Kidney (tissue), 14 donors: ENCODE results near the gene POFUT1. TPM values are rescaled to one million over a fixed set of nuclear protein-coding genes. Genes with fewer than 3 reads are reported as not detected.

Experiments
- DNase-seq, 5 donors: peaks; one replicate each; pipeline ENCODE4 v3.0.0-alpha.2; 2013 to 2020
- FAIRE-seq: peaks from 2 replicates; lab custom pipeline; 2012; peaks lifted over from hg19 to GRCh38; lab: Jason Lieb, UNC
- H3K27ac ChIP-seq, 2 donors: one replicate each; pipeline ENCODE4 v1.7.0; 2013; ENCODE audit warnings: low read depth in 2 of 2, low read length in 2 of 2, inconsistent platforms in 1 of 2
- H3K27me3 ChIP-seq: one replicate; pipeline ENCODE4 v1.7.1; 2013; ENCODE audit warnings: low read length, inconsistent platforms; ENCODE audit not compliant: control insufficient read depth, insufficient read depth
- H3K36me3 ChIP-seq, 3 donors: one replicate each; pipeline versions ENCODE4 v1.7.0 to v1.7.1; 2013; ENCODE audit warnings: low read length in 3 of 3, control low read depth in 1 of 3, inconsistent platforms in 1 of 3; ENCODE audit not compliant: insufficient read depth in 3 of 3, control insufficient read depth in 2 of 3
- H3K4me1 ChIP-seq, 3 donors: one replicate each; pipeline versions ENCODE4 v1.7.0 to v1.7.1; 2013; ENCODE audit warnings: low read length in 3 of 3, inconsistent platforms in 1 of 3, low read depth in 1 of 3; ENCODE audit not compliant: control insufficient read depth in 2 of 3, insufficient read depth in 2 of 3
- H3K4me3 ChIP-seq, 3 donors: one replicate each; pipeline versions ENCODE4 v1.7.0 to v1.8.1; 2013; ENCODE audit warnings: low read length in 3 of 3, control low read depth in 1 of 3, inconsistent platforms in 1 of 3
- H3K9ac ChIP-seq, 3 donors: one replicate each; pipeline versions ENCODE4 v1.7.0 to v1.7.1; 2013; ENCODE audit warnings: low read length in 3 of 3, control low read depth in 1 of 3, inconsistent platforms in 1 of 3
- H3K9me3 ChIP-seq, 3 donors: one replicate each; pipeline versions ENCODE4 v1.7.0 to v1.7.1; 2013; ENCODE audit warnings: low read length in 3 of 3, control low read depth in 1 of 3, inconsistent platforms in 1 of 3; ENCODE audit not compliant: control insufficient read depth in 2 of 3, insufficient read depth in 1 of 3
- intact Hi-C: fragments of 100-400 bp; cut with DNase I; formaldehyde crosslinking; loops from one replicate; pipeline ENCODE4 v1.11.1; 2022
- polyA plus RNA-seq: library from polyadenylated mRNA; stranded (reverse); fragments of 350-450 nt; fragmentation: Illumina TruSeq; extraction: RNeasy Lipid Tissue Mini Kit (QIAGEN cat#74804); gene quantifications from one replicate; pipeline ENCODE4 v1.2.3, GENCODE V29; 2014; ENCODE audit warnings: low read depth, low replicate concordance; ENCODE audit not compliant: insufficient read depth
- total RNA-seq: library from RNA; stranded (reverse); fragmentation: NEBNext Ultra II Directional; extraction: Animal tissue kit (Norgen Biotek cat#: 25700); gene quantifications from one replicate; pipeline ENCODE4 v1.2.1, GENCODE V29; 2021
- TF ChIP-seq, protein P1 (sequence below): IDR thresholded peaks from 3 replicates; pipeline ENCODE4 v1.5.1; 2012; ENCODE audit warnings: mild to moderate bottlenecking, moderate library complexity, borderline replicate concordance; ENCODE audit not compliant: insufficient read depth; ENCODE audit errors: extremely low read depth
- donor health status: control.
- donor health status: control.
- donor health status: control.
- donor health status: control.
- donor health status: control.
- donor health status: DM: yes; HTN: yes; CAD: no.
- donor health status: Normal renal cell carcinoma (clear cell type).

POFUT1 gene
- total and polyA plus RNA-seq, 2 donors from 2014 or later: 16.7 to 36.7 TPM

- Histone ChIP-seq H3K9me3 (no peaks in the 10 kb centered on the region), H3K4me1 (no peaks in the 10 kb centered on the region), H3K4me3 (no peak overlapping the region), H3K27me3 (no peaks in the 10 kb centered on the region), H3K27ac (no peak overlapping the region), H3K36me3 (peaks cover 4 to 30% (median 14%) of the 10 kb centered on the region in 3 donors), H3K9ac (no peak overlapping the region)
- TF ChIP-seq, protein P1, sequence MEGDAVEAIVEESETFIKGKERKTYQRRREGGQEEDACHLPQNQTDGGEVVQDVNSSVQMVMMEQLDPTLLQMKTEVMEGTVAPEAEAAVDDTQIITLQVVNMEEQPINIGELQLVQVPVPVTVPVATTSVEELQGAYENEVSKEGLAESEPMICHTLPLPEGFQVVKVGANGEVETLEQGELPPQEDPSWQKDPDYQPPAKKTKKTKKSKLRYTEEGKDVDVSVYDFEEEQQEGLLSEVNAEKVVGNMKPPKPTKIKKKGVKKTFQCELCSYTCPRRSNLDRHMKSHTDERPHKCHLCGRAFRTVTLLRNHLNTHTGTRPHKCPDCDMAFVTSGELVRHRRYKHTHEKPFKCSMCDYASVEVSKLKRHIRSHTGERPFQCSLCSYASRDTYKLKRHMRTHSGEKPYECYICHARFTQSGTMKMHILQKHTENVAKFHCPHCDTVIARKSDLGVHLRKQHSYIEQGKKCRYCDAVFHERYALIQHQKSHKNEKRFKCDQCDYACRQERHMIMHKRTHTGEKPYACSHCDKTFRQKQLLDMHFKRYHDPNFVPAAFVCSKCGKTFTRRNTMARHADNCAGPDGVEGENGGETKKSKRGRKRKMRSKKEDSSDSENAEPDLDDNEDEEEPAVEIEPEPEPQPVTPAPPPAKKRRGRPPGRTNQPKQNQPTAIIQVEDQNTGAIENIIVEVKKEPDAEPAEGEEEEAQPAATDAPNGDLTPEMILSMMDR: no peak
- DNase-seq (no peak), FAIRE-seq (no peak)
- intact Hi-C loops: no loop called here
These were observed 16.8 kb downstream of the POFUT1 start for GRCh38 chr20:32224463-32224862.

- H3K36me3 ChIP-seq: peaks cover 0 to 38% (median 13%) of the 10 kb centered on the region in 3 donors
- H3K4me3 ChIP-seq: no peak overlapping the region
- no peaks in the 10 kb centered on the region for H3K9me3 ChIP-seq
- H3K4me1 ChIP-seq: no peaks in the 10 kb centered on the region
- H3K27ac ChIP-seq: no peak overlapping the region
- DNase-seq (no peak), FAIRE-seq (no peak)
- H3K9ac ChIP-seq: no peak overlapping the region
- intact Hi-C loops: no loop called here
- no peaks in the 10 kb centered on the region for H3K27me3 ChIP-seq
- TF ChIP-seq, protein P1: no peak
These were observed 18.7 kb downstream of the POFUT1 start for GRCh38 chr20:32226391-32226790.

DNA sequence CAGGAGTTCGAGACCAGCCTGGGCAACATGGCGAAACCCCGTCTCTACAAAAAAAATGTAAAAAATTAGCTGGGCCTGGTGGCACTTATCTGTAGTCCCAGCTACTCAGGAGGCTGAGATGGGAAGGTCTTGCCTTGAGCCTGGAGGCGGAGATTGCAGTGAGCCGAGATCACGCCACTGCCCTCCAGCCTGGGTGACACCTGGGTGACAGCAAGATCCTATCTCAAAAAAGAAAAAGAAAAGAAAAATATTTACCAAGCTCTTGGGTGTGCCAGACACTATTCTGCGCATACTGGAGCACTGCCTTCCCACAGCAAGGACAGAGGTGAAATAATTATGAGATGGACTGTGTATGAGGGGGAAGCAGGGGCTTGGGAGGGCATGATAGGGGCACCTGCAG, 19.6 kb downstream of the POFUT1 start:
- peaks cover 0 to 40% (median 13%) of the 10 kb centered on the region in 3 donors for H3K36me3 ChIP-seq
- H3K9ac ChIP-seq: no peak overlapping the region
- no peak for FAIRE-seq
- no peak overlapping the region for H3K4me3 ChIP-seq
- H3K27me3 ChIP-seq: no peaks in the 10 kb centered on the region
- no peaks in the 10 kb centered on the region for H3K4me1 ChIP-seq
- no peak overlapping the region for H3K27ac ChIP-seq
- TF ChIP-seq, protein P1: no peak
- no peaks in the 10 kb centered on the region for H3K9me3 ChIP-seq
- no peak for DNase-seq
- intact Hi-C loops: no loop called here
